Measurements from ENCODE around the gene MDFIC2.
"Not testable (repeated sequence)": the region's sequence is repeated elsewhere in the genome, so short reads cannot be mapped to it uniquely, and the experiment has no call there.

Gene MDFIC2

GRCh38 chr3:70312336-70312735, at the start of gene MDFIC2:
TSS of gene MDFIC2 (minus strand) at chr3:70312638. CDS start at chr3:70311973, 665 bp downstream.
- DNase-seq = no peak

GRCh38 chr3:70360979-70361760, 48.7 kb upstream of the MDFIC2 start:
- DNase-seq = peak; percentile 37

GRCh38 chr3:70359711-70360110, 47.3 kb upstream of the MDFIC2 start:
- DNase-seq = no peak

- DNase-seq = peak; percentile 15
Measured at GRCh38 chr3:70358978-70359580, 46.6 kb upstream of the MDFIC2 start.

- no peak for DNase-seq
Measured at GRCh38 chr3:70352215-70352614, 39.8 kb upstream of the MDFIC2 start.

- no peak for DNase-seq
Measured at GRCh38 chr3:70342149-70342548, 29.7 kb upstream of the MDFIC2 start.

GRCh38 chr3:70336885-70337284, 24.4 kb upstream of the MDFIC2 start:
- not testable (repeated sequence) for DNase-seq

- no peak for DNase-seq
Measured at GRCh38 chr3:70333080-70333479, 20.6 kb upstream of the MDFIC2 start.

- DNase-seq = no peak
Measured at GRCh38 chr3:70315021-70315420, 2.6 kb upstream of the MDFIC2 start.

- no peak for DNase-seq
Measured at GRCh38 chr3:70310809-70311208, 1.6 kb downstream of the MDFIC2 start.

GRCh38 chr3:70309591-70309990, 2.8 kb downstream of the MDFIC2 start:
- DNase-seq = no peak

- peak; percentile 14 for DNase-seq
Measured at GRCh38 chr3:70308760-70309159, 3.7 kb downstream of the MDFIC2 start.

- no peak for DNase-seq
Measured at GRCh38 chr3:70306736-70307135, 5.7 kb downstream of the MDFIC2 start.

- no peak for DNase-seq
Measured at GRCh38 chr3:70298385-70298784, 14.1 kb downstream of the MDFIC2 start.

- no peak for DNase-seq
Measured at GRCh38 chr3:70291097-70291482, 21.3 kb downstream of the MDFIC2 start.

GRCh38 chr3:70290431-70291096, 21.9 kb downstream of the MDFIC2 start:
- DNase-seq = not testable (repeated sequence)

GRCh38 chr3:70281663-70282062, 30.8 kb downstream of the MDFIC2 start:
- DNase-seq = peak; percentile 7

GRCh38 chr3:70277304-70277703, 35.1 kb downstream of the MDFIC2 start:
- DNase-seq = no peak

- DNase-seq = no peak
Measured at GRCh38 chr3:70276901-70277300, 35.5 kb downstream of the MDFIC2 start.

- no peak for DNase-seq
Measured at GRCh38 chr3:70273492-70273891, 38.9 kb downstream of the MDFIC2 start.

- no peak for DNase-seq
Measured at GRCh38 chr3:70272798-70273197, 39.6 kb downstream of the MDFIC2 start.

- DNase-seq = peak; percentile 6
Measured at GRCh38 chr3:70264122-70264780, 48.2 kb downstream of the MDFIC2 start.

- no peak for DNase-seq
Measured at GRCh38 chr3:70261283-70261682, 51.2 kb downstream of the MDFIC2 start.

Measured in fibroblast of skin of right biceps (primary cell).